ENCODE measurements around the gene DDR2.

DDR2 gene

GRCh38 chr1:162674034-162674608, 41.9 kb downstream of the DDR2 start:
- peak; percentile 65 for DNase-seq

- DNase-seq = peak; percentile 82
These were observed 43.8 kb downstream of the DDR2 start for GRCh38 chr1:162676087-162676486.

GRCh38 chr1:162676750-162677149, 44.5 kb downstream of the DDR2 start:
- DNase-seq = no peak

- DNase-seq = no peak
These were observed 45.5 kb downstream of the DDR2 start for GRCh38 chr1:162677607-162678371.

- peak; percentile 91 for DNase-seq
These were observed 46.2 kb downstream of the DDR2 start for GRCh38 chr1:162678439-162678838.

- DNase-seq = no peak
These were observed 47.0 kb downstream of the DDR2 start for GRCh38 chr1:162679298-162679697.

- DNase-seq = peak; percentile 70
These were observed 48.3 kb downstream of the DDR2 start for GRCh38 chr1:162680419-162681121.

- DNase-seq = no peak
These were observed 48.8 kb downstream of the DDR2 start for GRCh38 chr1:162681122-162681436.

- DNase-seq = no peak
These were observed 49.8 kb downstream of the DDR2 start for GRCh38 chr1:162682013-162682419.

- DNase-seq = no peak
These were observed 55.6 kb downstream of the DDR2 start for GRCh38 chr1:162687870-162688269.

- no peak for DNase-seq
These were observed 56.3 kb downstream of the DDR2 start for GRCh38 chr1:162688521-162688920.

- no peak for DNase-seq
These were observed 56.7 kb downstream of the DDR2 start for GRCh38 chr1:162688931-162689330.

- peak; percentile 54 for DNase-seq
These were observed 57.7 kb downstream of the DDR2 start for GRCh38 chr1:162689745-162690671.

- peak; percentile 92 for DNase-seq
These were observed 58.6 kb downstream of the DDR2 start for GRCh38 chr1:162690672-162691434.

- no peak for DNase-seq
These were observed 59.8 kb downstream of the DDR2 start for GRCh38 chr1:162691999-162692575.

GRCh38 chr1:162694911-162695310, 62.6 kb downstream of the DDR2 start:
- no peak for DNase-seq

GRCh38 chr1:162695687-162696086, 63.4 kb downstream of the DDR2 start:
- no peak for DNase-seq

GRCh38 chr1:162696286-162696862, 64.1 kb downstream of the DDR2 start:
- DNase-seq = peak; percentile 88

GRCh38 chr1:162697140-162697895, 65.1 kb downstream of the DDR2 start:
- DNase-seq = no peak

- DNase-seq = no peak
These were observed 67.1 kb downstream of the DDR2 start for GRCh38 chr1:162699366-162699765.

GRCh38 chr1:162700131-162700530, 67.9 kb downstream of the DDR2 start:
- DNase-seq = no peak

Data from HCEC 1CT (cell line).